GM12801 (cell line): ENCODE data around the gene DYSF.

Source experiments
- TF ChIP-seq, protein P1 (sequence below): IDR thresholded peaks from one replicate; pipeline ENCODE4 v1.5.1; 2011; ENCODE audit warnings: control low read depth; ENCODE audit not compliant: insufficient read length; ENCODE audit errors: extremely low read depth

DYSF gene

DNA sequence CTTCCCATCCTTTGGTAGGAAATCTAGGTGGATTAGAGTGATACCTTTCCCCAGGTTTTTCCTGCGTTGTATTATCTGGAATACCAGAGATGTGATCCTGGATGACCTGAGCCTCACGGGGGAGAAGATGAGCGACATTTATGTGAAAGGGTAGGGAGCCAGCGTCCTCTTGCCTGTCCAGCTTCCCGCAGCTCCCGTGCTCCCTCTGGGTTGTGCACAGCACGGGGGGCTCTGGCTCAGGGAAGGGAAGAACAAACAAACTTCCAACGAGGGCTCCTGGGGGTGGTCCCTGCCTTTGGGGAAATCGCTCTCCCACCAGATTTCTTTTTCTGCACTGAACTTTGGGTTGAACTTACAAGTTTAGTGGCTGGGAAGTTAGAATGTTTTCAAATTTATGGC, 215.7 kb downstream of the DYSF start:
- TF ChIP-seq, protein P1, sequence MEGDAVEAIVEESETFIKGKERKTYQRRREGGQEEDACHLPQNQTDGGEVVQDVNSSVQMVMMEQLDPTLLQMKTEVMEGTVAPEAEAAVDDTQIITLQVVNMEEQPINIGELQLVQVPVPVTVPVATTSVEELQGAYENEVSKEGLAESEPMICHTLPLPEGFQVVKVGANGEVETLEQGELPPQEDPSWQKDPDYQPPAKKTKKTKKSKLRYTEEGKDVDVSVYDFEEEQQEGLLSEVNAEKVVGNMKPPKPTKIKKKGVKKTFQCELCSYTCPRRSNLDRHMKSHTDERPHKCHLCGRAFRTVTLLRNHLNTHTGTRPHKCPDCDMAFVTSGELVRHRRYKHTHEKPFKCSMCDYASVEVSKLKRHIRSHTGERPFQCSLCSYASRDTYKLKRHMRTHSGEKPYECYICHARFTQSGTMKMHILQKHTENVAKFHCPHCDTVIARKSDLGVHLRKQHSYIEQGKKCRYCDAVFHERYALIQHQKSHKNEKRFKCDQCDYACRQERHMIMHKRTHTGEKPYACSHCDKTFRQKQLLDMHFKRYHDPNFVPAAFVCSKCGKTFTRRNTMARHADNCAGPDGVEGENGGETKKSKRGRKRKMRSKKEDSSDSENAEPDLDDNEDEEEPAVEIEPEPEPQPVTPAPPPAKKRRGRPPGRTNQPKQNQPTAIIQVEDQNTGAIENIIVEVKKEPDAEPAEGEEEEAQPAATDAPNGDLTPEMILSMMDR = no peak

DNA sequence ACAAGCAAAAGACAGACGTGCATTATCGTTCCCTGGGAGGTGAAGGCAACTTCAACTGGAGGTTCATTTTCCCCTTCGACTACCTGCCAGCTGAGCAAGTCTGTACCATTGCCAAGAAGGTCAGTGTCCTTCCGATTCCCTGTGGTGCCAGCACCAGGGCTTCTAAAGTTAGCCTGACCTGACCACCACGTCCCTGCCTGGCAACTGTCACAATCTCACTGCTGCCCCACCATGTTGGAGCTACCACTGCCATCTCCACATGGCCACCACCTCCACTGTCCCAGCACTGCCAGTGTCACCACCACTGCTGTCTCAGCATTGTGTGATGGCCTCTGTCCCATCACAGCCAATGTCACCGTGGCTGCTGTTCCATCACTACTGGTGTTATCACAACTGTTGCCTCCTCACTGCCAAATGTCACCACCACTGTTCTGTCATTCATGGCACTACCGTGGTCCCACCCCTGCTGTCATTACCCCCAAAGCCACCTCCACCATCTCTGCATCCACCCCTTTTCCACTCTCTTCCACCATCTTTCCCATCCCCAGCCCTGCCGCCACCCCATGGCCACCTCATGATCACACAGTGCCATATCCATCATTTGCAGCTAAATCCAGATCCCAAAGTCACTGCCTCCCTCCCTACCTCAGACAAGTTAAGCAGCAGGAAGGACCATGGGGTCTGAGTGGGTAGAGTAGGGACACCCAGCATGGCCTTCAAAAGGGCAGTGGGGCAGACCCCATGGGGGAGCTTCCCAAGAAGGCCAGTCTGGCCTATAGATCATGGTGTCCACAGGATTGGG, 216.5 kb downstream of the DYSF start:
- TF ChIP-seq, protein P1 = no peak

DNA sequence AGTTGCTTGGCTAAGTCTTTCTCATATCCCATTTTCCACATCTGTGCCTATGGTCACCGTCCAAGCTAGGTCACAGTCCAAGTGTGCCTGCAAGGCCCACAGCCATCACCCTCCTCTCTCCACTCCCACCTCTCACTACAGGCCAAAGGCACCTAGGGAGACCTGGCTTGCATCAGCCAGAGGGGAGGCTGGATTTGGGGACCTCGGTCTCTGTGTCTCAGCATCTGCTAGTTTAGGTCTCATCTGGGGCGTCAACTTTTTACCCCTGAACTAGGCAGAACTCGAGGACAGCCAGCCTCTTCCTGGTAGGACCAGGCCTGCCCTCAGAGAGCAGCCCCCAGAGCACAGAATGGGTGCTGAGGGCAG, 217.1 kb downstream of the DYSF start:
- TF ChIP-seq, protein P1 = no peak

DNA sequence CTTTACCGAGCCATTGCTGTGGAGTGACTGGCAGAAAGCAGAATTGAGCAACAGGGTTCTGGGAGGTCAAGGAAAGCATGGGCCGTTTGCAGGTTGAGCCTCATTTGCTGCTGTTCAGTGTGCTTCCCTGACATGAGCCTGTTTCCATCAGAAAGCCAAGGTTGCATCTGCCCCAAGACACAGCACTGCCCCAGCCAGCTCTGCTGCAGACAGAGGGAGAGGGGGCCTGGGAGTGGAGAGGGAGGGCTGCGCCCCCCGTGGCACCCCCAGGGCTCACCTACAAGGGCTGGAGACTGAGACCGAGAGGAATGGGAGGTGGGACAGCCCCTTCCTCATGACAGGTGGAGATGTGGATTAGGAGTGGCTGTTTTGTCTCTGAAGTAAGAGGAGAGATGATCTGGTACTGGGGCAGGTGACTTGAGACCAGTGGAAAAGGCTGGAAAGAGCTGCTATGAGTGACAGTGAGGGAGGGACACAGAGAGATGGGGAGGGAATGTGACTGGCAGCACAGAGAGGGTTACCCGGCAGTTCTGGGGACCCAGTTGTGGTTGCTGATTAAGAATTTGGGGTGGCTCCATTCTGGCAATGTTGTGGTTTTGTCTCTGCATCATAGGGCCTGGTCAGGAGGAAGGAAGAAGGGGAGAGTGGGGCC, 218.0 kb downstream of the DYSF start:
- TF ChIP-seq, protein P1 = no peak

DNA sequence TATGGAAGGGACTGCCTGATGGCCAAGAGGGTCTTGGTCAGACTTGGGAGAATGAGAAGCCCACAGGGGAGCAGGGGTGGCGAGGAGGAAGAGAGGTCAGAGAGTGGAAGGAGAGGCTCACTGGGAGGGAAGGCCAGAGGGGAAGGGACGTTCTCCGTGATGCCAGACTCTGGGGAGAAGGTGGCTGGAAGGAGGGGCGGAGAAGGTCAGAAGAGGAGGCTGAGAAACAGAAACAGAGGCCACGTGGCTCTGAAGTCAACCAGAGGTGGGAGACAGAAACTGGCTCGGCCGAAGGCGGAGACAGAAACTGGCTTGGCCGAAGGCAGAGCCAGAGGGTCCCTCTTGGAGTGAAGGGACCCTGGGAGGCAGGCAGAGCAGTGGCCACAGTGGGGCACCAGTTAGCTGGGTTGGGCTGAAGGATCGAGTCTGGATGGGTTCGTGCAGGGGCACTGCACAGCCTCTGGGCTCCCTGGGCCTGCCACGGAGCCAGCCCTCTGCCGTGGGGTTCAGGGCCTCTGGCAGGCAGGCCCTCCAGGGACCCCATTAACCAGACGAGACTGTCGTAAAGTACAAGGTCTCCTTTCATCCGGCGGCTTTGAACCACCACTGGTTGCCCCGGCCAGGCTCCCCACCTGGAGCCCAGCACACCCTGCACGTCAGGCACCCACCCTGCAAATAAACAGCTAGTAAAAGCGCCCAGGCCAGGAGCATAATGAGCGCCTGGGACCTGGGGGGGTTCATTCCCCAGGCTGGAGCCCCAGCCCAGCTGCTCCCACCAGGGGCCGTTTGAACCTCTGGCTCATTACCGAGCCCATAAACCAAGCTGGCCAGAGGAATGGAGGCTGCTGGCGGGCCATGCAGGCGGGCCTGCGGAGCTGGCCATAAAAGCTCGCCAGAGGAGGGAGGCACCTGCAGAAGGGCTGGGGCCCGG, 218.8 kb downstream of the DYSF start:
- TF ChIP-seq, protein P1 = no peak

DNA sequence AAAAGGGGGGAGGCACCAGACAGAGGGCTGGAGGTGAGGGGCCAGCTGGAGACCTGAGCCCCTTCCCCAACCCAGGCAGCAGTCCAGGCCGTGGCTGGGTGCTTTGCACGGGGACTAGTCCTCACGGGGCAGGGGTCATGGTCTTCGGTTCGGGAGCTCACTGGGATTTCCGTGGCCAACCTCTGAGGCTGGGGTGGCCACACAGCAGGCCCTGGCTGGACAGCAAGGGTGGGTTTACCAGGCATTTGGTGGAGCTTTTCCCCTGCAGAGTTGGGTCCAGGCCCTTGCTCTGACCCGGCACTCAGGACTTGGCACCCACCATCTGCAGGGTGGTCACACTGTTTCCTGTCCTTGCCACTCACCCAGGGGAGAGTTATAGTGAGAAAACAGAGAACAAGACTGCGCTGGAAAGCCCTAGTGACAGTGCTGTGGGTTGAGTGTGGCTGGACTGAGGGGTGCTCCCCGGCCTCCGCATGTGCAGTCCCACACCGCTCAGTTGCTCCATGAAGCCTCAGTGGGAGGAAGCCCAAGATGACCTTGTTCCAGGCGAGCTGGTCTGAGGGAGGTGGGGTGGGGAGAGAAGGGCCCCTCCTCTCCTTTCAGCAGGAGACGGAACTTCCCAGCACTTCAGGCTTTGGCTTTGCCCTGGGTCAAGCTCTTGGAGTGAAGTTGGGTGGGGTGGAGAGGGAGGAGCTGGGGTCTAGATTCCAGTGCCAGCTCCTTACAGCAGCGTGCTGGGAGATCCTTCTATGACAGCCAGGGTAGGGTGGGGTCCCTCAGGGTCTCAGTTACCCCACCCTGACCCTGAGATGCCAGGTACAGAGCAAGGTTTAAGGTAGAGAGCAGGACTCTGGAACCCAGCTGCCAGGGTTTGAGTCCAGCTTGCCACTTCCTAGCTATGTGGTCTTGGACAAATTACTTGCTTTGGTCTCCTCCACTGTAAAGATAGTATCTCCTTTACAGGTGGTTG, 219.8 kb downstream of the DYSF start:
- TF ChIP-seq, protein P1 = no peak
